GM23248 (cell line): Measurements from ENCODE around the gene RGCC.

Source experiments
- EZH2 ChIP-seq: fragments of 200-600 bp; sonication (generic); IDR thresholded peaks from 2 replicates; pipeline ENCODE4 v1.6.1; 2018; ENCODE audit warnings: antibody characterized with exemption, mild to moderate bottlenecking; ENCODE audit not compliant: insufficient read depth, poor library complexity, severe bottlenecking
- EZH2phosphoT487 ChIP-seq: fragments of 200-600 bp; sonication (generic); IDR thresholded peaks from 2 replicates; pipeline ENCODE4 v1.6.1; 2018; ENCODE audit warnings: antibody characterized with exemption, moderate library complexity, mild to moderate bottlenecking, low read depth; ENCODE audit not compliant: insufficient read depth

- no peak for TF ChIP-seq EZH2
- no peak for TF ChIP-seq EZH2phosphoT487
Observed at GRCh38 chr13:41455725-41456419, 1.5 kb upstream of the RGCC start.
